LHCN-M2 (cell line): ENCODE results near the gene CST9. TPM values are rescaled to one million over a fixed set of nuclear protein-coding genes. Genes with fewer than 3 reads are reported as not detected.
A peak's percentile ranks its signal among the peaks of the same experiment; 100 is the strongest.
"Not testable (repeated sequence)": the region's sequence is repeated elsewhere in the genome, so short reads cannot be mapped to it uniquely, and the experiment has no call there.

ENCODE experiments used
- DNase-seq: peaks from one replicate; pipeline ENCODE4 v3.0.0-alpha.2; 2012; ENCODE audit warnings: low read depth
- total RNA-seq: library from RNA; depleted of rRNA; stranded (reverse); fragments of >200 nt; gene quantifications from 2 replicates; pipeline ENCODE4 v1.2.3, GENCODE V29; 2014

Gene CST9
- total RNA-seq, 1 experiment from 2014 or later, result not detected

DNA sequence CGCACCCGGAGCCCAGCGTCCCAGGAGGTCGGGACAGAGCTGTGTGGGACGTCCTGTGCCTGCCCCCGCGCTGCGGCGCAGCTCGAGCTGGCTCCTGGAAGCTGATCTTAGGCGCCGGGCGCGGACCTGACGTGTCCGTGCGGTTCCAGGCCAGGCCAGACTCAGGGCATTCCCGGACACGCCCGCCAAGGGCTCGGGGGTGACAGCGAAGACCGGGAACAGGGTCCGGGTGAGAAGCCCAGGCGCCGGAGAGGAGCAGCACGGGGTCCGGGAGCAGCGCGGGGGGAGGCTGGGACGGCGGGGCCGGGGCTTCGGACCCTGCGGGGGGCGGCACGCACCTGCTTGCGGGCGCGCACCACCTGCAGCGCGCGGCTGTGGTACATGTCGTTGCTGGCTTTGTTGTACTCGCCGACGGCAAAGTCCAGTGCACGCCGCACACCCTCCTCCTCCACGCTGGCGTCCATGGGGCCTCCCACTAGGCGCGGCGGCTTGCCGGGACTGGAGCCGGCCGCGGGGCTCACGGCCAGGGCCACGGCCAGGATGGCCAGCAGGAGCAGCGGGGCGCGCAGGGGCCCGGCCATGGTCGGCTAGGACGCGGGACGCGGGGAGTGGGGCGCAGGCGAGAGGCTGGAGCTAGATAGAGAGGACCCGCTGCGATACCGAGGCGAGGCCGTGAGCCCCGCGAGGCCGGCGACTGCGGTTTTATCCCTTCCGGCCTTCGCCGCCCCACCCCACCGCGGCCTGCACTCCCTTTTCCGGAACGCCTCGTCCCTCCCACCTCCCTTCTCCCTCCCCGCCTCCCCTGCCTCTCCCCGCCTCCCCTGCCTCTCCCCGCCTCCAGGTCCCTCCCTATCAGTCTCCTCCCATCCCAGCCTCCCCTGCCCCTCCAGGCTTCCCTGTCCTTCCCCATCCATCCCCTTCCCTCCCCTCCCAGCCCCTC, 31.8 kb upstream of the CST9 start, which contains the start of gene CST3:
Gene CST3, minus strand, starts transcription at position 674 of the 940 bp plus-strand sequence. Its CDS starts 93 bp downstream, at position 581.
- DNase-seq, result peak; percentile 83

DNA sequence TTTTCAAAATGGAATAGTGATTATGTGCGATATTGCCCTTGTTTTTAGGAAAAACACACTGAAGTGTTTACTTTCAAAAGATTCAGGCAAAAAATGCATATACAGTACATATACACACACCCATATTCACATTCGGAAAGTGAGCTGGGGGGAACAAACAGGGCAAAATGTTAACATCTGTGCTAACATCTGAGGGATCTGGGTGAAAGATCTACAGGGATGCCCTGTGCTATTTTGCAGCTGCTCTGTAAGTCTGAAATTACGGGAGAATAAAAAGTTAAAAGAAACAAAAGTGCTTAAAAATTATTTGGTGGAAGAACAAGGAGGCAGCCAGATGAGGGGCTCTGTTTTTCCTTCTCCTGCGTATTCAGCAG, 31.2 kb upstream of the CST9 start:
- DNase-seq, result no peak

DNA sequence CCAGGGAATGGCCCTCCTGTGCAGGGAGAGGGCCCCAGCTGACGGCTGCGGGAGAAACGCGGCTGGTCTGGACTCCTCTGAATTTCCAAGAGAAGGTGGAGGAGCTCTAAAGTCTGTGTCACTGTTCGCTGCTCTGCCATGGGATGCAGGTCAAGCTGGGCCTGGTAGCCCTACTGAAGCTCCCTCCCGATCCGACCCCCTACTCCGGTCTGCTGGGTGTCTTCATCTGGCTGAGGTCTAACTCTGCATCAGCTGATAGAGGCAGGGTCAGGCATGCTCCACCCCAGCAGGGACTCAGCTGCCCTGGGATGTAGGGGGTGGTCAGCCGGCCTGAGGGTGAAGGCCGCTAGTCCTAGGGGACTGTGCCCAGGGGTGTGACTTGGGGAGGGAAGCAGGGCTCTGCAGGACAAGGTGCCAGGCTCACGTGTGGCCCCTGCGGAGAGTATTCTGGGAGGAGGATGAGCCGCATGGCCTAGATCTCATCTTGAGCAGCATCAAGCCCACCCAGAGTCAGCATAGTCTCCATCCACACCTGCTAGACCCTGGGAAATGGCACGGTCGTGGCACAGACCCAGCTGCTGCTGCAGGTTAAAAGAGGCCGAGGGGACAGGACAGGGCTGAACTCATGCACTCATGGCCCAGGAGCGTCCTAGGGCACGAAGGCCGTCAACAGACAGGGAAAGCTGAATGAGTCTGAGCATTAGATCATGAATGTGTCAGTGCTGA, 30.6 kb upstream of the CST9 start:
- no peak for DNase-seq

- not testable (repeated sequence) for DNase-seq
These were observed 30.0 kb upstream of the CST9 start for GRCh38 chr20:23635768-23636090.

DNA sequence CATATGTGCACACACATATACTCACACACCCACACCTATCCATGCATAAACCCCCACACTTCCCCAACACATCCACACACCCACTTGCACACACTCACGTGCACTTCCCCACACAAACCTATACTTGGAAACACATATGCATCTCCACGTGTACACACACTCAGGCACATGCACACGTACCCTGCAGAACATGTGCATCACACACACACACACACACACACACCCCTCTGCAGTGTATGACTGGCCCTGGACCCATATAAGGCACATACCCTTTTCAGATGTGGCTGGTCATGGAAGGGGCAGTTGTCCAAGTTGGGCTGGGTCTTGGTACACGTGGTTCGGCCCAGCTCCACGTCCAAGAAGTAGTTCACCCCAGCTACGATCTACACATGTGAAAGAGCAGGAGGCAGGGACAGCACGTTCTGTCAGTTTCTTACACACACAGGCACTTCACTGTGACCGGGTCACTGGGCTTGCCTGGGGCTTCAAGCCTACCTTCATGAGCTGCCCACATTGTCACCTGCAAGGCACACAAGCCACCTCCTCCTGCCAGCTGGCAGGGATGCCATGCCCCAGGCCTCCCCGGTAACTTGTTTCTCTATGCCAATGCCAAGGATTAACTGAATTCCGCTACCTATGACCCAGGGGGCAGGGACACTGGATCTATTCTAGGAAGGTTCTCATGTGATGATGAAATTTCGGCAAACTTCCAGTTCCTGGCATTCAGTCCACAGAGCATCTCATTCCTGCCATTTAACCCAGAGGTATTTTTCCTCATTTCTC, 29.5 kb upstream of the CST9 start:
- no peak for DNase-seq

DNA sequence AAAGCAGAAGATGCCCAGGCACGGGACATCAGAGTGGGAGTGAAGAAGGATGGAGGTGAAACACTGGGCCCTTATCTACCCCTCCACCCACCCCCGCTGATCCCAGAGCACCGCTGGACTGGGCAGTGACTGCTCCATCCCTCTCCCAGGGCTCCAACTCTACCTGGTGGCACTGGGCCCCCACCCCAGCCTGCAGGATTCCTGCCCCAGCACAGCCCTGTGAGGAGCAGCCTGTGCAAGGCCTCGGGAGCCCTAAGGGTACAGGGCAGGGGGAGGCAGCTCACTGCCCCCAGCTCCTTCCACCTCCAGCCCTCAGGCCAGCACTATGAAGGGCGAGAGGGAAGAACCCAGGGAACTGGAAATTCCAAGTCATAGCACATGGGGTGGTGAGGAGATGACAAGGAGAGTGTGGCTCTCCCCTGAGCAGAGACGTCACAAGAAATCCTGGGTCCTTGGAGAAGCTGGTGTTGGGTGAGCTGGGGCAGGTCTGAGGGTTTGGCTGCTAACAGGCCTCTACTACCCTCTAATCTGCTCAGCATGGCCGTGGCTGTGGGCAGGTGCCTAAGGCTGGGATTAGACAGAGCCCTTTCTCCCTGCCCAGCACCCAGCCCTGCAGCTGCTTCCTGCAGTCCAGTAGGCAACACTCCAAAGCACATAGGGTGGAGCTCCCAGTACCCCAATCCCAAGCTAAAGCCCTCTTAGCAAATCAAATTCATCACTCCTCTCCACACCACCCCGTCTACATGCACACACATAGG, 28.5 kb upstream of the CST9 start:
- no peak for DNase-seq

- no peak for DNase-seq
These were observed 27.2 kb upstream of the CST9 start for GRCh38 chr20:23632711-23633573.

DNA sequence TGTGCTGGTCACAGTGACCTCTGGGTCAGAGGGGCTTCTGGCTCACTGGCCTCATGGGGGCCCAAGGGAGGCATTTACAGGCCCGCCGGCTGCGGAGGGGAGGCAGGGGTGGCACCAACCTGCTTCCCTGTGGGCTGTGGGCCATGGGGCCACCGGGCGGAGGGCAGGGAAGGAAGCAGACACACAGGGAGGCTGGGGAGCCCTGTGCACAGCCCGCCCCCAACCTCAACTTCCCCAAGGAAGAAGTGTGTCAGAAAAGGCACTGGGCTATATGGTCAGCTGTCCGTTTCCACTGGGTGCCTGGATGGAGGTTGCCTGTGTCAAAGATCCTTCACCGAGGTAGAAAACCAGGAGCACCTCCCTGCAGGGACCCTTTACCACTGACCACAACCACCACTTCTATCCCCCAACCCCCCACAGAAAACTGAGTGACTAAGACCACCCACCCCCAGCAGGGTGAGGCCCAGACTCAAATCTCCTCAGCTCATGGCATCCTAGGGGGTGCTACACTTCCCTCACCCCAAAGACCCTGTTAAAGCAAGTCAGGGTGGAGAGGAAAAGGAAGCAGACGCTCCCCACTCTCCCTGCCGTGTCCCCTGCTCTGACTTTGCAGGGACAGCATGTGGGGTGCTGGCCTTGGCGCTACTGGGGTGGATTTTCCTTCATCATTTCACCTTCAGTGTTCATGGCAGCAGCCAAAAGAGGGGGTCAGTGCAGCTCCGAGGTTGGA, 26.4 kb upstream of the CST9 start:
- DNase-seq, result no peak

- no peak for DNase-seq
These were observed 25.6 kb upstream of the CST9 start for GRCh38 chr20:23631226-23631822.

DNA sequence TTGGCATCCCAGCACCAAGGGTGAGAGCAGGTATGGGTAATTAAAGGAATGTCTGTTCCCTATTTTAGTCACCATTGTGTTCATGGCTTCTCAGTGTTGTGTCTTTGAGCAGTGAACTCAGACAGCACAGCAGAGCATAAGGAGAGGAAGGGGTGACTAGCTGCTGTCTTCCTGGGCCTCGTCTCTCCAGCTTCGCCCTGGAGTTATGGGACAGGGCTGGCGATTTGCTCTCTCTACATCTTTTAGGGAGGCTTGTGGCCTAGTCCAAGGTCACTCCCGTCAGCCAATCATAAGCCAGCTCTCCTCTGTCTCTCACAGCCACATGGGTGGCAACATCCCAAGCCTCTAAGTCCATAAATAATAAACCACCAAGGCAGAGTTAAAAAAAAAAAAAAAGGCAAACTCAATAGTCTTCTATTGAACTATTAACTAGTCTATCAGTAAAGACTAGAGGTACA, 24.7 kb upstream of the CST9 start:
- no peak for DNase-seq

DNA sequence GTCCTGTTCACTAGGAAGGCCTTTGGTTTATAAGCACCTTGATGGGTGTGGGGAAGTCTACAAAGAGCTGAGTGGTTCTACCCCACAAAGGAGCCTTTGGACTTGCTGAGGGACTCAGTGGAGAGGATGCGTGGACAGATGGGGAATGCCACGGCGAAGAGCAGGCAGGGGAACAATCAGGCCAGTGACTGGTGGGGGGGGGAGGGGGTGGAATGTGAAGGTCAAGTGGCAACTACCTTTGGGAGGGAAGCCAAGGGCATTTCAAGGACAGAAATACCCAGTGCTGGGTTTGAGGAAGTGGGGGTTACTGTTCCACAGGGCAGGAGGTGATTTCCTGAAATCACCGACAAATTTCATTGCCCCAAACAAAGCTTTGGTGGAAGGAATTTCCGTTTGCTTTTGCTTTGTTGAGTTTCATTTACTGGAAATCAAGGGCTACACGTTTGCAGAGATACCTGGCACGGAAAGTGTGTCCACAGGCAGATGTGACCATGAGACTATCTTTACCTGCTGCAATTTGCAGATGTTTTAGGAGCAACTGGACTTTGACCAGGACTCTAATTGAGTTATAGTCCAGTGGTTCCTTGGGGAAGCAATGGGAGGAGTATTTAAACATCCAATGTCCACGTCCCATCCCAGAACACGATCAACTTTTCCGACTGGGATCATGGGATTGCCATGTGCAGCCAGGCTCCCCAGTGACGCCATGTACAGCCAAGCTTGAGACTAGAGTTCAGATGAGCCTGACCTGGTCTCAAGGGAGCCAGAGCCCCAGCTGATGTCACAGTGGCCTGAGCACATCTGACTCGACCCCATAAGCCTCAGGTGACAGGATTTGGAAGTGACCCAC, 24.1 kb upstream of the CST9 start:
- no peak for DNase-seq

DNA sequence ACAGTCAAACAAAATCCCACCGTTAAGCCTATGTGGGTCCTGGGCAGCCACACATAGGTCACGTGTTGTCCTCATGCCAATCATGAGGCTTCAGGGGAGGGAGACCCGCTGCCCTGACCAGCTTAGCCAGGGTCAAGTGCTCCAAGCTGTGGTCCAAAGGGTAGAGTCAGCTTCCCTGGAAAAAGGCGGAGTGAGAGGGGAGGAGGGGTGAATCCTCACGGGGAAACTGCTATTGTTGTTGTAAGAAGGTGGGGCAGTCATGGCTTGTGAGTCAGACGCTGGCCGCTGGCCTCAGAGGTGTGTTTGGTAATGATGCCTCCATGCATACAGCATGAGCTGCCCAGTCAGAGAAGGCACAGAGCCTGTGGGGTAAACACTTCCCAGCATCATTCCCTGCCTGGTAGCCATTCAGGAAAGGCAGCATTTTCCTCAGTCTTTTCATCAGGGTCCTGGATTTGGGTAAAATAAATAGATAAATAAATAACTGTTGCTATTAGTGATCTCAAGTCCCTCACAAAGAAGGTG, 23.4 kb upstream of the CST9 start:
- peak; percentile 89 for DNase-seq

DNA sequence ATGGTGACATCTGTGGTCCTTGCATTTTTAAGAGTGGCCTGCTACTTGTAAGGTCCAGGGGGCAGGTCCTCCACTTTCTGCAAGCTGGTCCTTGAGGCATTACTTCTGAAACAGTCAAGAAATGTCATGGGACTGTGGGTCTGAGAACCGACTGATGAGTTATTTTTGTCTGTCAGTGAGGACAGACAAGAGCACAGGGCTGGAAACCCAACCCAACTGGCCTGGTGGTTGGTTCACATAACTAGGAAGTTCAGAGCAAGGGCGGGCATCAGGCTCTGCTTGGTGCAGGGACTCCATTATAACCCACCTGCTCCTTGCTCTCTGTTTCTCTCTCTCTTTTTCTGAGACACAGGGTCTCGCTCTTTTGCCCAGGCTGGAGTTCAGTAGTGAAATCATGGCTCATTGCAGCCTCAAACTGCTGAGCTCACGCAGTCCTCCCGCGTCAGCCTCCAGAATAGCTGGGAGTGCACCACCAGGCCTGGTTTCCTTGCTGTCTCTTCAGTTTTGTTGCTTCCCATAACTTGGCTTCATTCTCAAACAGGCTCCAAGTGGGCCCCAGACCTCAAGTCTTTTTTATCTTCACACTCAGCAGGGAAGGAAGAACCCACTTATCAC, 22.8 kb upstream of the CST9 start:
- peak; percentile 32 for DNase-seq

- peak; percentile 84 for DNase-seq
These were observed 21.8 kb upstream of the CST9 start for GRCh38 chr20:23627501-23627900.

GRCh38 chr20:23626040-23626620, 20.4 kb upstream of the CST9 start:
- DNase-seq, result peak; percentile 54

- DNase-seq, result no peak
These were observed 19.7 kb upstream of the CST9 start for GRCh38 chr20:23625236-23625964.
